Germinal center (tissue), 1 donor: ENCODE results near the gene PDE4C.

Experiments
- DNase-seq: peaks from one replicate; pipeline ENCODE4 v3.0.0; 2012; ENCODE audit warnings: mixed read lengths, low spot score

The PDE4C gene

GRCh38 chr19:18225702-18226468, at the start of gene PDE4C:
PDE4C (minus strand) TSS chr19:18226438; CDS start chr19:18226415, 23 bp downstream.
- DNase-seq: no peak

GRCh38 chr19:18274781-18275356, 48.6 kb upstream of the PDE4C start:
- no peak for DNase-seq

- no peak for DNase-seq
Measured at GRCh38 chr19:18274219-18274780, 48.1 kb upstream of the PDE4C start, which contains the start of gene IQCN. IQCN (minus strand) TSS chr19:18274452; CDS start chr19:18269478, 4,974 bp downstream.

- no peak for DNase-seq
Measured at GRCh38 chr19:18273561-18274218, 47.5 kb upstream of the PDE4C start.

GRCh38 chr19:18271433-18271841, 45.2 kb upstream of the PDE4C start:
- DNase-seq: no peak

GRCh38 chr19:18270326-18270725, 44.1 kb upstream of the PDE4C start:
- no peak for DNase-seq

- DNase-seq: no peak
Measured at GRCh38 chr19:18269070-18269723, 43.0 kb upstream of the PDE4C start.

GRCh38 chr19:18266771-18267686, 40.8 kb upstream of the PDE4C start:
- DNase-seq: no peak

- no peak for DNase-seq
Measured at GRCh38 chr19:18265582-18265981, 39.3 kb upstream of the PDE4C start.

- DNase-seq: no peak
Measured at GRCh38 chr19:18264971-18265540, 38.8 kb upstream of the PDE4C start.

- no peak for DNase-seq
Measured at GRCh38 chr19:18264137-18264854, 38.1 kb upstream of the PDE4C start.

GRCh38 chr19:18263324-18264136, 37.3 kb upstream of the PDE4C start:
- DNase-seq: no peak

- no peak for DNase-seq
Measured at GRCh38 chr19:18262917-18263316, 36.7 kb upstream of the PDE4C start.

GRCh38 chr19:18262144-18262543, 35.9 kb upstream of the PDE4C start:
- no peak for DNase-seq

GRCh38 chr19:18261474-18261873, 35.2 kb upstream of the PDE4C start:
- DNase-seq: no peak

- DNase-seq: no peak
Measured at GRCh38 chr19:18259893-18260292, 33.7 kb upstream of the PDE4C start.

- DNase-seq: no peak
Measured at GRCh38 chr19:18257503-18258470, 31.5 kb upstream of the PDE4C start.
